H9 (cell line): ENCODE results near the gene PDE6G. TPM values are rescaled to one million over a fixed set of nuclear protein-coding genes. Genes with fewer than 3 reads are reported as not detected.

Experiments used
- DNase-seq: peaks from one replicate; pipeline ENCODE4 v3.0.0-alpha.2; 2017
- H2AFZ ChIP-seq: one replicate; pipeline ENCODE4 v1.6.1; 2013; ENCODE audit warnings: mild to moderate bottlenecking, low read length, control low read depth, moderate library complexity
- H2AK5ac ChIP-seq: 2 replicates; pipeline ENCODE4 v1.6.1; 2013; ENCODE audit warnings: low read length, control low read depth, mixed read lengths; ENCODE audit not compliant: insufficient read length
- H2BK120ac ChIP-seq: one replicate; pipeline ENCODE4 v1.6.1; 2013; ENCODE audit warnings: low read depth, mild to moderate bottlenecking, low read length, control low read depth, inconsistent platforms; ENCODE audit not compliant: poor library complexity, severe bottlenecking
- H2BK12ac ChIP-seq: 2 replicates; pipeline ENCODE4 v1.6.1; 2013; ENCODE audit warnings: low read length, control low read depth, mixed read lengths, low read depth; ENCODE audit not compliant: insufficient read length
- H2BK15ac ChIP-seq: 2 replicates; pipeline ENCODE4 v1.6.1; 2013; ENCODE audit warnings: low read depth, low read length, control low read depth
- H2BK20ac ChIP-seq: one replicate; pipeline ENCODE4 v1.6.1; 2013; ENCODE audit warnings: low read depth, mild to moderate bottlenecking, low read length, control low read depth, inconsistent platforms; ENCODE audit not compliant: poor library complexity, severe bottlenecking
- H2BK5ac ChIP-seq: 2 replicates; pipeline ENCODE4 v1.6.1; 2013; ENCODE audit warnings: low read length, control low read depth, mixed read lengths; ENCODE audit not compliant: insufficient read length
- H3K14ac ChIP-seq: 2 replicates; pipeline ENCODE4 v1.6.1; 2013; ENCODE audit warnings: low read length, control low read depth; ENCODE audit not compliant: insufficient read depth
- H3K18ac ChIP-seq: 2 replicates; pipeline ENCODE4 v1.6.1; 2013; ENCODE audit warnings: low read depth, mild to moderate bottlenecking, mixed read lengths, low read length, control low read depth; ENCODE audit not compliant: insufficient read length
- H3K23ac ChIP-seq: 2 replicates; pipeline ENCODE4 v1.6.1; 2013; ENCODE audit warnings: low read length, control low read depth, mixed read lengths, low read depth; ENCODE audit not compliant: insufficient read length
- H3K23me2 ChIP-seq: 2 replicates; pipeline ENCODE4 v1.6.1; 2013; ENCODE audit warnings: low read depth, mild to moderate bottlenecking, mixed read lengths, low read length, control low read depth; ENCODE audit not compliant: insufficient read length, poor library complexity, severe bottlenecking
- H3K27ac ChIP-seq: 2 replicates; pipeline ENCODE4 v1.5.1; 2013; ENCODE audit warnings: low read length, control low read depth, mixed read lengths, low read depth; ENCODE audit not compliant: insufficient read length
- H3K27me3 ChIP-seq: 2 replicates; pipeline ENCODE4 v1.6.1; 2013; ENCODE audit warnings: low read length, control low read depth, inconsistent platforms; ENCODE audit not compliant: insufficient read depth
- H3K4ac ChIP-seq: 2 replicates; pipeline ENCODE4 v1.6.1; 2013; ENCODE audit warnings: low read depth, mild to moderate bottlenecking, control low read depth, inconsistent platforms, low read length, moderate library complexity
- H3K4me1 ChIP-seq: 2 replicates; pipeline ENCODE4 v1.6.1; 2013; ENCODE audit warnings: low read length, control low read depth, inconsistent platforms; ENCODE audit not compliant: insufficient read depth
- H3K4me2 ChIP-seq: 2 replicates; pipeline ENCODE4 v1.6.1; 2013; ENCODE audit warnings: low read length, control low read depth, mixed read lengths; ENCODE audit not compliant: insufficient read length, insufficient read depth
- H3K56ac ChIP-seq: 2 replicates; pipeline ENCODE4 v1.6.1; 2013; ENCODE audit warnings: low read depth, mild to moderate bottlenecking, mixed read lengths, low read length, control low read depth; ENCODE audit not compliant: insufficient read length
- H3K79me1 ChIP-seq: 2 replicates; pipeline ENCODE4 v1.6.1; 2013; ENCODE audit warnings: low read depth, mild to moderate bottlenecking, moderate library complexity, low read length, control low read depth, inconsistent platforms; ENCODE audit not compliant: insufficient read depth, poor library complexity, severe bottlenecking
- H3K79me2 ChIP-seq: 2 replicates; pipeline ENCODE4 v1.6.1; 2013; ENCODE audit warnings: low read length, control low read depth, inconsistent platforms; ENCODE audit not compliant: insufficient read depth
- H3K9ac ChIP-seq: 2 replicates; pipeline ENCODE4 v1.6.1; 2013; ENCODE audit warnings: low read length, control low read depth, mixed read lengths; ENCODE audit not compliant: insufficient read length; ENCODE audit errors: extremely low read depth
- H3K9me3 ChIP-seq: one replicate; pipeline ENCODE4 v1.6.1; 2013; ENCODE audit warnings: low read depth, low read length, inconsistent platforms; ENCODE audit not compliant: control insufficient read depth
- H3T11ph ChIP-seq: one replicate; pipeline ENCODE4 v1.6.1; 2013; ENCODE audit warnings: mild to moderate bottlenecking, low read length, control low read depth, inconsistent platforms
- H4K20me1 ChIP-seq: one replicate; pipeline ENCODE4 v1.6.1; 2013; ENCODE audit not compliant: control insufficient read depth, insufficient read length, insufficient read depth
- H4K5ac ChIP-seq: 2 replicates; pipeline ENCODE4 v1.6.1; 2013; ENCODE audit warnings: low read depth, mild to moderate bottlenecking, mixed read lengths, low read length, control low read depth; ENCODE audit not compliant: insufficient read length
- H4K8ac ChIP-seq: replicated peaks from 2 replicates; pipeline ENCODE4 v1.6.1; 2013; ENCODE audit warnings: low read length, control low read depth, mixed read lengths, low read depth; ENCODE audit not compliant: insufficient read length
- H4K91ac ChIP-seq: 2 replicates; pipeline ENCODE4 v1.6.1; 2013; ENCODE audit warnings: low read depth, mild to moderate bottlenecking, moderate library complexity, mixed read lengths, low read length, control low read depth; ENCODE audit not compliant: insufficient read length
- H3K27ac Mint-ChIP-seq, 3 experiments: 2 replicates in 2 of 3; 3 replicates in 1 of 3; pipeline ENCODE4 v1.8.0; 2020 to 2021; ENCODE audit warnings: mixed read lengths in 3 of 3, mild to moderate bottlenecking in 1 of 3, moderate library complexity in 1 of 3
- H3K27me3 Mint-ChIP-seq: 2 replicates; pipeline ENCODE4 v1.8.0; 2021; ENCODE audit warnings: low read depth, mild to moderate bottlenecking, moderate library complexity, mixed read lengths
- H3K36me3 Mint-ChIP-seq, 3 experiments: 2 replicates in 2 of 3; 3 replicates in 1 of 3; pipeline ENCODE4 v1.8.0; 2020 to 2021; ENCODE audit warnings: low read depth in 3 of 3, mixed read lengths in 3 of 3; ENCODE audit not compliant: insufficient read depth in 1 of 3
- H3K4me1 Mint-ChIP-seq, 2 experiments: 2 replicates each; pipeline ENCODE4 v1.8.0; 2020; ENCODE audit warnings: mixed read lengths in 2 of 2
- H3K4me3 Mint-ChIP-seq, 2 experiments: 2 replicates in 1 of 2; 3 replicates in 1 of 2; pipeline ENCODE4 v1.8.0; 2020 to 2021; ENCODE audit warnings: mild to moderate bottlenecking in 2 of 2, mixed read lengths in 2 of 2, moderate library complexity in 1 of 2
- H3K9me3 Mint-ChIP-seq, 2 experiments: 2 replicates in 1 of 2; 3 replicates in 1 of 2; pipeline ENCODE4 v1.8.0; 2020; ENCODE audit warnings: mild to moderate bottlenecking in 2 of 2, mixed read lengths in 2 of 2, moderate library complexity in 1 of 2
- WGBS: extraction: QIAGEN DNeasy Blood & Tissue Kit; methylation state at CpG from one replicate; pipeline ENCODE4 v1.1.7; 2013; ENCODE audit warnings: missing lambda C conversion rate, low lambda C conversion rate, mixed read lengths; ENCODE audit not compliant: insufficient read length; ENCODE audit errors: extremely low coverage; 5-methylcytosine and 5-hydroxymethylcytosine counted together
- long read RNA-seq: library from polyadenylated mRNA; unstranded; transcript quantifications from one replicate; pipeline ENCODE4 v2.0.0, GENCODE V29; 2020
- total RNA-seq: library from RNA; stranded (reverse); gene quantifications from 2 replicates; pipeline ENCODE4 v1.2.1, GENCODE V29; 2021
- TF ChIP-seq, protein P1 (sequence below): fragments of 200-600 bp; sonication (generic); conservative IDR thresholded peaks from 3 replicates; pipeline ENCODE4 v1.8.0; 2021; ENCODE audit warnings: antibody characterized with exemption, mild to moderate bottlenecking

PDE6G gene
- total RNA-seq: 5.7 TPM in 2 replicates
- long read RNA-seq, partial matches to known transcripts: 2 of 5 reads
- long read RNA-seq, other reads (novel, unspliced or antisense): 0 of 5 reads

DNA sequence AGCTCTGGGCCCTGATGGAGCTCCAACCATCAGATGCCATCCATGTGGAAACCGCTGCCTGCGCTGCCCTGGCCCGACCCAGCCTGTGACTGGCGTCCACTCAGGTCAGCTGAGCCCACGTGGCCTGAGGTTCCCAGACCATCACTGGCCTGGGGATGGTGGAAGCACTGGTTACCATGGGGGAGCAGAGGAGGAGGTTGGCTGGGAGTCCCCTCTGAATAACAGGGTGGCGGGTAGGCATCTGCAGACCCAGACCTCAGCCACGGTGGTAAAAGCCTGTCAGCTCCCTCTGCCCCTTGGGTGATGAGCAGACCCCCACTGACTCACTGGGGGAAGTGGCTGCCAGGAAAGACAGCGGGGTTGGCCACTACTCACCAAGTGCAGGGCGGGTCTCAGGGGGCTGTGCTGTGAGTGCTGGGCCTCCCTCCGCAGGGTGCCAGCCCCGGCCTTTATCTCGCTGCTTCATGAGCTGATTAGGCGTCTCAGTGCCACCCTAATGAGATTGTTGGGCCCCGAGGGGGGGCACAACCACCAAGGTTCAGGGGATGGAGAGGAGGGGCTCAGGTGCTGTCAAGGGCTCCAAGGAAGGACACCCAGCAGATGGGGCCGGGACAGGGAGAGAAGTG, at the start of gene PDE6G:
Gene PDE6G (minus strand): TSS at position 425 of the 626 bp plus-strand sequence. CDS start 3,237 bp downstream, outside the sequence.
- no peak within 1 kb of the TSS for H3T11ph ChIP-seq
- no peak within 1 kb of the TSS for H4K91ac ChIP-seq
- H3K23ac ChIP-seq: no peak within 1 kb of the TSS
- H3K9ac ChIP-seq: no peak within 1 kb of the TSS
- no peak within 1 kb of the TSS for H3K4me2 ChIP-seq
- no CpG with 5 or more reads among the region's 15 CpGs for WGBS
- H4K20me1 ChIP-seq: no peaks in the 10 kb centered on the region
- Mint-ChIP-seq H3K27ac (peak within 1 kb of the TSS in 1 of 3 experiments; percentile 82; a peak in 1 of 7 replicates), H3K27me3 (peaks cover 2% of the 10 kb centered on the region; the same call in 1 of the 2 replicates), H3K4me3 (no peak within 1 kb of the TSS; a peak in 1 of 5 replicates), H3K9me3 (no peaks in the 10 kb centered on the region; a peak in 1 of 5 replicates), H3K36me3 (no peaks in the 10 kb centered on the region), H3K4me1 (peaks cover 10 to 17% of the 10 kb centered on the region in 2 experiments)
- H2AK5ac ChIP-seq: no peak within 1 kb of the TSS
- H2BK20ac ChIP-seq: no peak within 1 kb of the TSS
- H2BK12ac ChIP-seq: no peak within 1 kb of the TSS
- H3K27ac ChIP-seq: no peak within 1 kb of the TSS
- no peak within 1 kb of the TSS for H2BK15ac ChIP-seq
- H3K79me2 ChIP-seq: no peaks in the 10 kb centered on the region
- H4K5ac ChIP-seq: no peak within 1 kb of the TSS
- no peak within 1 kb of the TSS for H3K56ac ChIP-seq
- H2BK120ac ChIP-seq: no peak within 1 kb of the TSS
- no peak within 1 kb of the TSS for H2AFZ ChIP-seq
- no peak within 1 kb of the TSS for H3K4ac ChIP-seq
- H2BK5ac ChIP-seq: no peak within 1 kb of the TSS
- H3K79me1 ChIP-seq: no peaks in the 10 kb centered on the region
- peaks cover 3% of the 10 kb centered on the region; the same call in 1 of the 2 replicates for H3K4me1 ChIP-seq
- H4K8ac ChIP-seq: no peak within 1 kb of the TSS
- H3K27me3 ChIP-seq: no peaks in the 10 kb centered on the region
- no peak within 1 kb of the TSS; the same call in 1 of the 2 replicates for H3K14ac ChIP-seq
- no peaks in the 10 kb centered on the region for H3K9me3 ChIP-seq
- peaks cover 4% of the 10 kb centered on the region for H3K23me2 ChIP-seq
- TF ChIP-seq, protein P1, sequence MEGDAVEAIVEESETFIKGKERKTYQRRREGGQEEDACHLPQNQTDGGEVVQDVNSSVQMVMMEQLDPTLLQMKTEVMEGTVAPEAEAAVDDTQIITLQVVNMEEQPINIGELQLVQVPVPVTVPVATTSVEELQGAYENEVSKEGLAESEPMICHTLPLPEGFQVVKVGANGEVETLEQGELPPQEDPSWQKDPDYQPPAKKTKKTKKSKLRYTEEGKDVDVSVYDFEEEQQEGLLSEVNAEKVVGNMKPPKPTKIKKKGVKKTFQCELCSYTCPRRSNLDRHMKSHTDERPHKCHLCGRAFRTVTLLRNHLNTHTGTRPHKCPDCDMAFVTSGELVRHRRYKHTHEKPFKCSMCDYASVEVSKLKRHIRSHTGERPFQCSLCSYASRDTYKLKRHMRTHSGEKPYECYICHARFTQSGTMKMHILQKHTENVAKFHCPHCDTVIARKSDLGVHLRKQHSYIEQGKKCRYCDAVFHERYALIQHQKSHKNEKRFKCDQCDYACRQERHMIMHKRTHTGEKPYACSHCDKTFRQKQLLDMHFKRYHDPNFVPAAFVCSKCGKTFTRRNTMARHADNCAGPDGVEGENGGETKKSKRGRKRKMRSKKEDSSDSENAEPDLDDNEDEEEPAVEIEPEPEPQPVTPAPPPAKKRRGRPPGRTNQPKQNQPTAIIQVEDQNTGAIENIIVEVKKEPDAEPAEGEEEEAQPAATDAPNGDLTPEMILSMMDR: no peak
- DNase-seq: no peak
- H3K18ac ChIP-seq: no peak within 1 kb of the TSS
